NAMALWA (cell line): ENCODE results near the gene LHB.

ENCODE experiments used
- DNase-seq: peaks from one replicate; pipeline ENCODE4 v3.0.0-alpha.2; 2015; ENCODE audit warnings: low spot score

LHB gene

DNA sequence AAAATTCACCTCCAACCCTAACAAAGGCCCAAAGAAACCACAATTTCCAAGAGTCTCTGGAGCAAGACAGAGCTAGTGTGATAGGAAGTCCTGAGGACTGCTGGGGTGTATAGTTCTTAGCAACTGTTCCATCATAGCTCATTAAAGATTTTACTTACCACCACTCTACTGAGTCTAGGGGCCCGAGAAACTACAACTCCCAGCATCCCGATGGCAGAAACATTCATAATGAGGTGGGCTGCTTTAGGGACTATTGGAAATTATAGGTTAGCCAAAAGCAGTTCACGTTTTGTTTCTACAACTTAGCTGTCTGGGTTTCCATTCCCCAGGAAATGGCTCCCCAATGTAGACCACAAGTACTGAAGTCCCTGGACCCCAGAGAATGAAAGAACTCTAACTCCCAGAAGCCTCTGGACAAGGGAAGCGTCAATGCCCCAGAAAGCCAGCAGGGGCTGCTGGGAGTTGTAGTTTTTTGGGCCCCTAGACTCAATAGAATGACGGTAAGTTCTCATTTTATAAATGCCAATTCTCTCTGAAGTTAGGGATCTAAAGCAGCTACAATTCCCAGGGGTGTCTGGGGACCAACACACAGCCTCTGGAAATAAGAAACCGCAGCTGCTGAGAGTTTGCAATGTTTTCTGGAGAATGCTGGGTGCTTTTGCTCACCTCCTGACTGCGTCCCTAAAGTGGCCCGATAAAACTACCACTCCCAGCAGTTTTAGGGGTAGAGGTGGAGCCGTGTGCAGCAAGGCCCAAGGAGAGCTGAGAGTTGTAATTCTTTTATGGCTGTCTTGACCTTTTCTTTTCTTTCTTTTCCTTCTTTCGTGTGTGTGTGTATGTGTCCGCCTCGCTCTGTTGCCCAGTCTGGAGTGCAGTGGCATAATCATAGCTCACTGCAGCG lies 40.7 kb downstream of the LHB start:
- DNase-seq: peak; percentile 90

DNA sequence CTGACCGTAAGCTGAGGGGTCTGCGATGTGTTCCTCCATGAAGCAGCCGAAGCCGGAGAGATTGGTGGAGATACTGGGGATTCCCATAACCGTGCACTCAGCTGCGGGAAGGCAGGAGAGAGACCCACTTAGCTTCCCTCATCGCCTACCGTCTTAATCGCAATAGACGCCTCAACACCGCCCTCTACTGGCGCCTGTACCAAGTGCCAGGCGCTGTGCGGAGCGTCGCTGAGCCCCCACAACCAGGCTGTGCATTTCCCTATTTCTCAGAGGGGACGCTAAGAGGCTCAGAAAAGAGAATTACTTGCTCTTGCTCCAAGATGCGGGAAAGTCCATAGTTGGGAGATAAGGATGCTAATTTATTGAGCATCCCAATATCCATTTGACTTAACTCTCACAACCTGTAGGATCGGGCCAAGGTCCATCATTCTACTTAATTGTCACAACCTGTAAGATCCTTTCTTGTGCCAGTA lies 45.9 kb downstream of the LHB start:
- DNase-seq: peak; percentile 89

DNA sequence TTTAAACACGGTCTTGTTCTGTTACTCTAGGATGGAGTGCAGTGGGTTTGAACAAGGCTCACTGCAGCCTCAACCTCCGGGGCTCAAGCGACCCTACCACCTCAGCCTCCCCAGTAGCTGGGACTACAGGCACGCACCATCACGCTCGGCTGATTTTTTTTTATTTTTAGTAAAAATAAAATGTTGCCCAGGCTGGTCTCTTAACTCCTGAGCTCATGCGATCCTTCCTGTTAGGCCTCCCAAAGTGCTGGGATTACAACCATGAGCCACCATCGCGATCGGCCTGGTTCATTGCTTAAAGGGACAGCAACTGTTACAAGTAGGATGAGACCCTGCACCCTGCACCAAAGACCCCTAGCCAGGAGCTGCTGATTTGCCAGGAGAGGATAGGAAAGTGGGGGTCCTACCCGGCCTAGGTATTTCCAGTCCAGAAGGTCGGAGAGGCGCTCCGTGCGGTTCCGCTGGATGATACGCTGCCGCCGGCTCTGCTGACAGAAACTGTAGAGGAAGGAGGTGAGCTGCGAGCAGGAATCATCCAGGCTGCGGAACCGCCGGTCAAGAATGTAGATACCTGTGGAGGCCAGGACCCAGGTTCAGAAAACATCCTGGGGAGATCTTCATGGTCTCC lies 46.6 kb downstream of the LHB start:
- DNase-seq: no peak

DNA sequence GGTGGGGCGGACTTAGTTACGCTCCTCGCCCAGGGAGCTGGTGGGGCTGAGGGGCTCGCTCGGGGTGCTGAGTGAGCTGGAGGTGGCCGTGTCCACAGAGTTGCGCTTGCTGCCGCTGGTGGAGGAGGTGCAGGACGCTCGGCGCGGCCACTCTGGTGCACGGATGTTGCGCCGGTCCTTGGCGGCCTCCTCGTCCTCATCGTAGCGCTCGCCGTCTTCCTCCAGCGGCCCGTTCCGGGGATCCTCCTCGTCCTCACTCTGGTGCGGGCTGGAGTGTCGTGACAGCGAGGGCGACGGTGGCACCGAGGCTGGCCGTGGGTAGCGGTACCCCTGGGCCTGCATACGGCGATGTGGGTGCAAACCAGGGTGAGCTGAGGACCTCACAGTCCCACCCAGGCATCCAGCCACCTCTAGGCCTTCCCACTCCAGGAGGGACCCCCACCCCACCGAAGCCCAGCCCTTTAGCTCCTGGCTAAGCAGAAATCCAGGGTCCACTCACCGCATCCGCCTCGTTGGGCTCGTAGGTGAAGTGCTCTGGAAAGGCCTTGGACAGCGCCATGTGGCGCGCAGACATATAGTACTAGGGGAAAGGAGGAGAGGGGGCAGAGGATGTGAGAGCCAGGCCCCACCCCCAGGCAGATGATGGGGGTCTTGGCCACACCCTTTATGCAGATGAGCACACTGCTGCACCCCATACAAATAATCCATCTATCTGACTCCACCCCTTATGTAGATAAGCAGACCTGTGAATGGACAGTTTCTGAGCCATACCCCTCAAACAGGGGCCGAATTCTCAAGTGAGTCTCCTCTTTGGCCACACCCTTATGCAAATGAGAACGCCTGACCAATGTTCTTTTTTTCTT lies 47.4 kb downstream of the LHB start:
- peak; percentile 98 for DNase-seq

DNA sequence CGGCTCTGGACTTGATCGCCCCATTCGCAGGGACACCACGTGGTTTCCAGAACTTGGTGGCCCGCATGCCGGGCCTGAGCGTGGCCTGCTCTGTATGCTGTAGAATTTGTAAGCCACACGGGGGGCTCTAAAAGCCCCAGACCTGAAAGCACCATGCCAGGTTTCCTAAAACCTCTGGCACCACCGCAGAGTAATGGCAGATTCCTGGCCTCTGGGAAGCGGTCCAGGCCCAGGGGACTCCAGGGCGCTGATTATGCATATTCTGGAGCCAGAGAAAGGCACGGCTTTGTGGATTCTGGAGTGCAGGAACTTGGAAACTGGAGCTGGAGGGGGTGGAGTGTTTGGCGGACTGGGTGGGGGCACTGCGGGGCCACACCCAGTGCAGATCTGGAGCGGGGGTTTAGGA lies 48.1 kb downstream of the LHB start:
- no peak for DNase-seq

DNA sequence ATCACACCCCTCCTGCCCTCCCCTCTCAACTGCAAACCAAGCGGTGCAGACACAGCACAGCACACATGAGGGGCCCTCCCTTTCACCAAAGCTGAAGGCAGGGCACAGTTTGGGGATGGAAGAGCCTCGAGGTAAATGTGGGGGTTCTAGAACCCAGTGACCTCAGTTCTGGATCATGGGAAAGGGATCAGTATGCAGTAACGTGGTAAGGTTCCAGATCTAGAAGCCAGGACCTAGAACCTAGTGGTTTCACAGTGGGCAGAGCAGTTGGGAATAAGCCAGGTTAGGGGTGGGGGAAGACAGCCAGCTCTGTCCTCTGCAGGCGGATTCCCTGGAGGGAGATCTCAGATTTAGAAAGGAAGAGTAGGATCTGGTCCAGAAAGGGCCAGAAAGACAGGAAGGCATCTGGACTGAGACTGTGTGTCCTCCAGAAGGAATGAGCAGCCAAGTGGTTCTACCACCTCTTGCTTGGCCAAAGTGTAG lies 48.7 kb downstream of the LHB start:
- DNase-seq: no peak

DNA sequence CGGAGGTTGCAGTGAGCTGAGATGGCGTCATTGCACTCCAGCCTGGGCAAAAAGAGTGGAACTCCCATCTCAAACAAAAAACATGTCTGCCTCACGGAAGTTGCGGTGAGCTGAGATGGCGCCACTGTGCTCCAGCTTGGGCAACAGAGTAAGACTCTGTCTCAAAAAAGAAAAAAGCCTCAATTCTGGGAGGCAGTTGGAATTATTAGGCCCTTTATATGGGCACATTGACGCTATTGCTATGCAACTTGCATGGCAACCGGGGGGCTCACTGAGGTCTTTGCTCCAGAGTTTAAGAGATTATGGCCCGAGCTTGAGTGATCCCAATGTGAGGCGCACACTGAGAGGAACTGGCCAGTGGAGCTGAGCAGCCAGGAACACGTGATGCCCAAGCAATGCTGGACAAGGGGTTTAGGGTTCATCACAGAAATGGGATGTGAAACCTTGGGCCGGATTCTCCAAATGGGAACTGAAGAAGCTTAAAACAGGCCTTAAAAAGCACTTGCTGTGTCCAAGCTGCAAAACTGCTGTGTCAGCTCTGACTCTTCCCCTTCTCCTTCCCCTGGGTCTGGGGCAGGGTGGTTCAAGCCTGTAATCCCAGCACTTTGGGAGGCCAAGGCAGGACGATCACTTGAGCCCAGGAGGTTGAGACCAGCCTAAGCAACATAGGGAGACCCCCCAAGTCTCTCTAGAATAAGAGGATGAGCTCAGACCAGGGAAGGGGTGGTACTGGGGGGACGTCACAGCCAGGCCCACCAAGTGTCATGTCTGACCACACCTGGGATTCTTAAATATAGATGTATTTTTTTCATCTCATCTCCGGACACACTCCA lies 49.3 kb downstream of the LHB start:
- peak; percentile 49 for DNase-seq

DNA sequence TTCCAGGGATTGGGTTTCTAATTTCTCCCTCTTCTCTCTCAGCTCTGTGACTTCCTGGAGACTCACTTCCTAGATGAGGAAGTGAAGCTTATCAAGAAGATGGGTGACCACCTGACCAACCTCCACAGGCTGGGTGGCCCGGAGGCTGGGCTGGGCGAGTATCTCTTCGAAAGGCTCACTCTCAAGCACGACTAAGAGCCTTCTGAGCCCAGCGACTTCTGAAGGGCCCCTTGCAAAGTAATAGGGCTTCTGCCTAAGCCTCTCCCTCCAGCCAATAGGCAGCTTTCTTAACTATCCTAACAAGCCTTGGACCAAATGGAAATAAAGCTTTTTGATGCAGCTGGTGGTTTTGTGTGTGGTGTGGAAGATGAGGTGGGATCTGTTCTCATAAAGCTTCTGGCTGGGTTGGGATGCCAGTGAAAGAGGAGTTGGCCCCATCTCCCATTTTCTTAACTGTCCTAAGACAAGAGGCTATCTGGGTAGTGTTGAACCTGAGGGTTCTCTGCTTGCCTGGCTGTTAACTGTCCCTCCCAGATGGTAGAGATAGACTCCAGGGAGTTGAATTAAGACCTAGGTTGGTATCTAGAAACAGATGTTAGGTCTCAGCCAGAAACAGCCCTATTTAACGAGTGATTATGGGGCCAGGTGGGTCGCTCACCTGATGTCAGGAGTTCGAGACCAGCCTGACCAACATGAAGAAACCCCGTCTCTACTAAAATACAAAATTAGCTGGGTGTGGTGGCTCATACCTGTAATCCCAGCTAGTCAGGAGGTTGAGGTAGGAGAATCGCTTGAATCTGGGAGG lies 50.1 kb downstream of the LHB start:
- DNase-seq: peak; percentile 42
